GM10266 (cell line): ENCODE measurements around the gene NOVA2.
A peak's percentile ranks its signal among the peaks of the same experiment; 100 is the strongest.

Experiments used
- DNase-seq: peaks from one replicate; pipeline ENCODE4 v3.0.0; 2012; ENCODE audit errors: extremely low spot score
- CTCF ChIP-seq: IDR thresholded peaks from 2 replicates; pipeline ENCODE4 v1.5.1; 2012; ENCODE audit warnings: mild to moderate bottlenecking, low read depth; ENCODE audit not compliant: control insufficient read depth, insufficient read depth; ENCODE audit errors: missing control alignments

The NOVA2 gene

GRCh38 chr19:45920458-45920857, 53.2 kb downstream of the NOVA2 start:
- TF ChIP-seq CTCF = no peak
- no peak for DNase-seq

- TF ChIP-seq CTCF = no peak
These were observed 54.0 kb downstream of the NOVA2 start for GRCh38 chr19:45919678-45920077.

GRCh38 chr19:45918721-45919120, 54.9 kb downstream of the NOVA2 start:
- TF ChIP-seq CTCF = no peak
- no peak for DNase-seq

More at GRCh38 chr19:45919678-45920077, 54.0 kb downstream of the NOVA2 start:
- no peak for DNase-seq

GRCh38 chr19:45917421-45918091, 56.1 kb downstream of the NOVA2 start:
- no peak for DNase-seq

GRCh38 chr19:45913874-45914830, 59.5 kb downstream of the NOVA2 start, which contains the start of gene NANOS2:
Gene NANOS2 (minus strand): TSS chr19:45914778. CDS start chr19:45914693, 85 bp downstream.
- no peak for DNase-seq
- peak; percentile 22 for TF ChIP-seq CTCF

More at GRCh38 chr19:45917421-45918091, 56.1 kb downstream of the NOVA2 start:
- no peak for TF ChIP-seq CTCF

GRCh38 chr19:45911291-45911690, 62.4 kb downstream of the NOVA2 start:
- DNase-seq = no peak
- no peak for TF ChIP-seq CTCF

- TF ChIP-seq CTCF = no peak
- DNase-seq = no peak
These were observed 64.7 kb downstream of the NOVA2 start for GRCh38 chr19:45908956-45909355.
